DOHH2 (cell line): ENCODE data around the gene HOXA2.

Experiments used
- H3F3A ChIP-seq: fragments of 200-600 bp; sonication (generic), shearing (Covaris generic); 2 replicates; pipeline ENCODE4 v1.6.0; 2016; ENCODE audit warnings: antibody characterized with exemption, mild to moderate bottlenecking; ENCODE audit not compliant: control insufficient read depth, insufficient read depth
- H3K27ac ChIP-seq: fragments of 200-600 bp; sonication (generic); 2 replicates; pipeline ENCODE4 v1.5.1; 2014; ENCODE audit warnings: low read depth, mild to moderate bottlenecking, low read length, moderate library complexity
- H3K27me3 ChIP-seq: fragments of 200-600 bp; sonication (generic); 2 replicates; pipeline ENCODE4 v1.6.1; 2014; ENCODE audit warnings: mild to moderate bottlenecking, low read length, mixed read lengths; ENCODE audit not compliant: control insufficient read depth
- H3K36me3 ChIP-seq: fragments of 200-600 bp; sonication (generic); 2 replicates; pipeline ENCODE4 v1.6.1; 2014; ENCODE audit warnings: mild to moderate bottlenecking, low read length, moderate library complexity, mixed read lengths; ENCODE audit not compliant: control insufficient read depth
- H3K4me1 ChIP-seq: fragments of 200-600 bp; sonication (generic); 2 replicates; pipeline ENCODE4 v1.6.1; 2014; ENCODE audit warnings: mild to moderate bottlenecking, low read length, mixed read lengths; ENCODE audit not compliant: control insufficient read depth
- H3K4me2 ChIP-seq: fragments of 200-600 bp; sonication (generic); 2 replicates; pipeline ENCODE4 v1.6.0; 2014; ENCODE audit warnings: mild to moderate bottlenecking, low read length, moderate library complexity
- H3K4me3 ChIP-seq: fragments of 200-600 bp; sonication (generic); 2 replicates; pipeline ENCODE4 v1.5.1; 2014; ENCODE audit warnings: mild to moderate bottlenecking, low read length, mixed read lengths
- H3K79me2 ChIP-seq: fragments of 200-600 bp; sonication (generic); 2 replicates; pipeline ENCODE4 v1.6.1; 2014; ENCODE audit warnings: mild to moderate bottlenecking, low read length, mixed read lengths; ENCODE audit not compliant: control insufficient read depth
- H3K9me2 ChIP-seq: fragments of 200-600 bp; sonication (generic); replicated peaks from 2 replicates; pipeline ENCODE4 v1.6.1; 2014; ENCODE audit warnings: mild to moderate bottlenecking, low read length, mixed read lengths; ENCODE audit not compliant: control insufficient read depth
- H3K9me3 ChIP-seq: fragments of 200-600 bp; sonication (generic); 2 replicates; pipeline ENCODE4 v1.6.1; 2014; ENCODE audit warnings: antibody characterized with exemption, low read length, mixed read lengths; ENCODE audit not compliant: control insufficient read depth, insufficient read depth
- H4K20me1 ChIP-seq: fragments of 200-600 bp; sonication (generic); 2 replicates; pipeline ENCODE4 v1.6.0; 2014; ENCODE audit warnings: low read depth, mild to moderate bottlenecking, antibody characterized with exemption, low read length, moderate library complexity; ENCODE audit not compliant: control insufficient read depth, insufficient read depth
- EZH2phosphoT487 ChIP-seq: fragments of 200-600 bp; sonication (generic); IDR thresholded peaks from 2 replicates; pipeline ENCODE4 v1.6.1; 2017; ENCODE audit warnings: borderline replicate concordance, mild to moderate bottlenecking, antibody characterized with exemption, low read length, moderate library complexity, mixed read lengths
- TF ChIP-seq, protein P1 (sequence below): fragments of 200-600 bp; sonication (generic); IDR thresholded peaks from one replicate; pipeline ENCODE4 v1.5.1; 2014; ENCODE audit warnings: antibody characterized with exemption, mild to moderate bottlenecking, low read depth, low read length; ENCODE audit not compliant: poor library complexity, severe bottlenecking

Gene HOXA2

DNA sequence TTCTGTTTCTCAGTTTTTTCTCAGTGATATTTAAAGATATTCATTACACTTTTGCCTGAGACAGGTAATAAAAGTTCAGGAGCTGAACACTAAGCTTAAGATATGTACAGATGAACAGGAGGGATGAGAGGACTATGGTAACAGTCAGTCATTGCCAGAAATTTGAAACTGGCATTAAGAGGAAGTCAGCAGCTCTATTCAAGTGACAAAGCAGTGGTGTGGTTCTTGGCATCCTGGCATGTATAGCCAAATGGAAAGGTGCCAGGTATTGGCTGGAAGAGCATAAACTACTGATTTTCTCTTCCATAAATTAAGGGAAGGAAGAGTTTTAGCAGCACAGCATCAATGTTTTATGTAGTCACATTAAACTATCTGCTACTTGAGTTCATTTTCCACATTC, 29.4 kb downstream of the HOXA2 start:
- Histone ChIP-seq H3K4me2 (no peak overlapping the region), H3K27me3 (peaks cover 8% of the 10 kb centered on the region; the same call in 1 of the 2 replicates), H3K4me3 (no peak overlapping the region), H3K79me2 (no peaks in the 10 kb centered on the region), H3K4me1 (no peaks in the 10 kb centered on the region), H3K36me3 (no peaks in the 10 kb centered on the region), H3K9me3 (no peaks in the 10 kb centered on the region), H4K20me1 (no peaks in the 10 kb centered on the region), H3K9me2 (no peaks in the 10 kb centered on the region), H3F3A (no peaks in the 10 kb centered on the region), H3K27ac (no peak overlapping the region)
- TF ChIP-seq, protein P1, sequence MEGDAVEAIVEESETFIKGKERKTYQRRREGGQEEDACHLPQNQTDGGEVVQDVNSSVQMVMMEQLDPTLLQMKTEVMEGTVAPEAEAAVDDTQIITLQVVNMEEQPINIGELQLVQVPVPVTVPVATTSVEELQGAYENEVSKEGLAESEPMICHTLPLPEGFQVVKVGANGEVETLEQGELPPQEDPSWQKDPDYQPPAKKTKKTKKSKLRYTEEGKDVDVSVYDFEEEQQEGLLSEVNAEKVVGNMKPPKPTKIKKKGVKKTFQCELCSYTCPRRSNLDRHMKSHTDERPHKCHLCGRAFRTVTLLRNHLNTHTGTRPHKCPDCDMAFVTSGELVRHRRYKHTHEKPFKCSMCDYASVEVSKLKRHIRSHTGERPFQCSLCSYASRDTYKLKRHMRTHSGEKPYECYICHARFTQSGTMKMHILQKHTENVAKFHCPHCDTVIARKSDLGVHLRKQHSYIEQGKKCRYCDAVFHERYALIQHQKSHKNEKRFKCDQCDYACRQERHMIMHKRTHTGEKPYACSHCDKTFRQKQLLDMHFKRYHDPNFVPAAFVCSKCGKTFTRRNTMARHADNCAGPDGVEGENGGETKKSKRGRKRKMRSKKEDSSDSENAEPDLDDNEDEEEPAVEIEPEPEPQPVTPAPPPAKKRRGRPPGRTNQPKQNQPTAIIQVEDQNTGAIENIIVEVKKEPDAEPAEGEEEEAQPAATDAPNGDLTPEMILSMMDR, result no peak
- TF ChIP-seq EZH2phosphoT487, result no peak

DNA sequence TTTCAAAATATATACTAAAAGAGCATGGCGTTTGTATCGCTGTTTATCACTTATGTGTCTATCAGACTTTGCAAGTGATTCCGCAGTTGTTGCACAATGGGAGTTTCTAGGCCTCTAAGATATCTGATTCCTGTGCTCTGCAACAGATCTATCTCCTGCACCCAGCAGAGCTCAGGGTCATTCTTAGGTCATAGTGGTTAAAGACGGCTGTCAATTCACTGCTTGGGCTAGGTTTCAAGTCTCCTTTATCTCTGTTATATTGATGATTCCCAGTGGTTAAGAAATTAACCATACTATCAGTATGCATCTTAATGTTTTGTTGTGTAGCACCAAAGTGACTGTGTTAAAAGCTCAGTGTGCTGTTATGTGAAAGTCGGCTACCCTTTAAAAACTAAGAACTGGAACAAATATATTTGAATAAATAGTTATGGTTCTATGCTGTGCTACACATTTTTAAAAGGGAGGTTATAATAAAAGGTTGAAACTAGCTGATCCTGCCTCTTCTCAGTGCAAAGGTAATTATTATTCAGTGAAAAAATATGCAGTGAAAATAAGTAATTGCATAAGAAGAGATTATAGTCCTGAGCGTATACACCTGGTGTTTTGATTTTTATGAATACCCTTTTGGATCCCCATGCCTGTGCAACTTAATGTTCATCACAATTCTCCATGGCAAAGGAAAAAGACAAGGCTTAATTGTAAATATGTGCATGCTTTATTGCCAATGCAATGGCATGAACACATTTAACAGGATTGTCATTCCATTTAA, 30.7 kb downstream of the HOXA2 start:
- no peaks in the 10 kb centered on the region for H3K4me1 ChIP-seq
- no peaks in the 10 kb centered on the region for H3K9me2 ChIP-seq
- H4K20me1 ChIP-seq, result no peaks in the 10 kb centered on the region
- no peak overlapping the region for H3K4me2 ChIP-seq
- no peaks in the 10 kb centered on the region for H3K9me3 ChIP-seq
- TF ChIP-seq EZH2phosphoT487, result no peak
- TF ChIP-seq, protein P1, result no peak
- H3K27me3 ChIP-seq, result peaks cover 8% of the 10 kb centered on the region; the same call in 1 of the 2 replicates
- no peak overlapping the region for H3K4me3 ChIP-seq
- no peaks in the 10 kb centered on the region for H3K36me3 ChIP-seq
- H3F3A ChIP-seq, result no peaks in the 10 kb centered on the region
- no peaks in the 10 kb centered on the region for H3K79me2 ChIP-seq
- H3K27ac ChIP-seq, result no peak overlapping the region

DNA sequence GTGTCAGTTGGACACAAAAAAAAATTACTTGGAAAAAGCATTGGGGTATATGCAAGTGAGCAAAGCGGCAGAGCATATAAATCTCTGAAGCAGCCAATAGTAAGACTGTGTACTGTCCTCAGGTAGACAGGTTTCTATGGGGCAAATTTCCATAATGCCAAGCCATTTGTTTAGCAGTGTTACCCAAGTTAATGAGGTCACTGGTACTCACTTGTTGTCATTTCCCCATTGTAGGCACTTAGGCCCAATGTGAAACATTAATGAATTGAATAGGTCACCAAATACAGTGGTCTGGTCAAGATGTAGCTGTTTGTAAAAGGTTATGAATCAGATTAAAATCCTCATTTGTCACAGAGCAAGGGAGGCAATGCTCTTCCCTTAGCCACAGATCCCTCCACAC, 34.2 kb downstream of the HOXA2 start:
- Histone ChIP-seq H3K79me2 (no peaks in the 10 kb centered on the region), H3F3A (no peaks in the 10 kb centered on the region), H3K9me2 (no peaks in the 10 kb centered on the region), H3K36me3 (no peaks in the 10 kb centered on the region), H3K27ac (no peak overlapping the region), H3K4me3 (no peak overlapping the region), H4K20me1 (no peaks in the 10 kb centered on the region), H3K27me3 (peaks cover 8% of the 10 kb centered on the region; the same call in 1 of the 2 replicates), H3K9me3 (no peaks in the 10 kb centered on the region), H3K4me1 (no peaks in the 10 kb centered on the region), H3K4me2 (no peak overlapping the region)
- TF ChIP-seq EZH2phosphoT487, result no peak
- TF ChIP-seq, protein P1, result no peak
